ENCODE results near the gene EPC2. TPM values are rescaled to one million over a fixed set of nuclear protein-coding genes. Genes with fewer than 3 reads are reported as not detected.

The EPC2 gene
- total and polyA plus RNA-seq, 2 of the 8 experiments (the other 6 are each of a cell fraction or from before 2014, with no cell fraction given): 16.1 to 25.7 TPM

DNA sequence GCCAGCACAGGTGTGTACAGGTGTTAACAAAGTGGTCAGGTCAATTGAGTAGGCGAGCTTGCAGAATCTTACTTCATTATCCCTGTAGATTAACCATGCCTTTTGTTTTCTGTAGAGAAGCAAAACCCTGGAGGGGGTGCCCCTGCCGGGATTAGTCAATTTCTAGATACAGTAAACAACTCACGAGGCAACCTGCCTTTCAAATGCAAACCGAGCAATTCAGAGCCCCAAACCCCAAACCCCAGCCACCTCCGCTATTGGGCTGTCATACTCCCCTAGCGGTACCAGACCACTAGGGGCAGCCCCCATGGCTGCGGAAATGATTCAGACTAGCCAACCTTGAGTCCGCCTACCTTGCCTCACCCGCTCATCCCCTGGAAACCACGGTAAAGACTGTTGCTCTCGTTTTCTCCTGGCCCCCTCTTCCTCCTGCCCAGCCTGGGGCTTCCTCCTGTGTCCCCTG, 169.1 kb downstream of the EPC2 start (continued):
- TF ChIP-seq SP2 (IDR thresholded peaks at IDR 0.05; ENCODE audit: low read length) (no peak), JUND (IDR thresholded peaks at IDR 0.05; ENCODE audit: low read length) (peak; percentile 43; the same call in 1 of the 2 replicates), RBBP5 (IDR thresholded peaks at IDR 0.05; ENCODE audit: borderline replicate concordance, low read depth, low read length) (no peak), TAF1 (IDR thresholded peaks at IDR 0.05; ENCODE audit: low read depth, low read length) (peak; percentile 38), PHF8 (conservative IDR thresholded peaks at IDR 0.05; ENCODE audit: low read depth, low read length) (no peak), KDM1A (IDR thresholded peaks at IDR 0.05; ENCODE audit: borderline replicate concordance, low read length) (peak; percentile 55; the same call in 1 of the 2 replicates), JUN (IDR thresholded peaks at IDR 0.05; ENCODE audit: low read depth, low read length) (no peak), RXRA (IDR thresholded peaks at IDR 0.05; ENCODE audit: insufficient read depth, low read depth, low read length) (no peak), YY1 (IDR thresholded peaks at IDR 0.05; ENCODE audit: low read depth, low read length) (peak; percentile 67; the same call in 1 of the 2 replicates), SIX5 (IDR thresholded peaks at IDR 0.05; ENCODE audit: low read depth, low read length) (no peak), TAF7 (optimal IDR thresholded peaks at IDR 0.05; ENCODE audit: borderline replicate concordance, low read depth, low read length) (no peak), POLR2A (IDR thresholded peaks at IDR 0.05; ENCODE audit: control extremely low read depth in 1 of 2, low read depth in 2 of 2, low read length in 2 of 2) (peak in 1 of 2 experiments; percentile 39; a peak in 1 of 3 replicates), TCF12 (IDR thresholded peaks at IDR 0.05; ENCODE audit: low read depth, low read length) (peak; percentile 80), POU5F1 (IDR thresholded peaks at IDR 0.05; ENCODE audit: low read depth, low read length) (peak; percentile 44; the same call in 1 of the 2 replicates), CHD1 (IDR thresholded peaks at IDR 0.05; ENCODE audit: low read depth, low read length) (no peak), CHD2 (IDR thresholded peaks at IDR 0.05; ENCODE audit: low read length) (no peak), RAD21 (IDR thresholded peaks at IDR 0.05 in 1 of 2, conservative IDR thresholded peaks at IDR 0.05 in 1 of 2; ENCODE audit: low read depth in 2 of 2, low read length in 2 of 2) (peak; percentile 63 to 65), BACH1 (IDR thresholded peaks at IDR 0.05; ENCODE audit: low read length) (no peak), SIN3A (conservative IDR thresholded peaks at IDR 0.05 in 1 of 2, IDR thresholded peaks at IDR 0.05 in 1 of 2; ENCODE audit: low read depth in 1 of 2, low read length in 2 of 2) (0 out of 4 replicates have a peak, but pooled peaks of 1 of the 2 experiments have one; percentile 72), GTF2F1 (IDR thresholded peaks at IDR 0.05; ENCODE audit: borderline replicate concordance, low read depth, low read length) (no peak), NANOG (IDR thresholded peaks at IDR 0.05; ENCODE audit: insufficient read depth, low read depth, low read length, poor library complexity, severe bottlenecking) (peak; percentile 77)
- TF ChIP-seq, protein P1, sequence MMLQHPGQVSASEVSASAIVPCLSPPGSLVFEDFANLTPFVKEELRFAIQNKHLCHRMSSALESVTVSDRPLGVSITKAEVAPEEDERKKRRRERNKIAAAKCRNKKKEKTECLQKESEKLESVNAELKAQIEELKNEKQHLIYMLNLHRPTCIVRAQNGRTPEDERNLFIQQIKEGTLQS (IDR thresholded peaks at IDR 0.05; ENCODE audit: insufficient read depth, low read depth, low read length): no peak

All from H1 (cell line).